Measurements from ENCODE around the gene TRIB2.

Gene TRIB2

GRCh38 chr2:12771154-12771553 is 54.4 kb downstream of the TRIB2 start:
- no peak for DNase-seq (ENCODE audit: extremely low read depth in 1 of 2, low read depth in 1 of 2)

- no peak for DNase-seq (ENCODE audit: extremely low read depth in 1 of 2, low read depth in 1 of 2)
Observed at GRCh38 chr2:12773586-12774394, 57.1 kb downstream of the TRIB2 start.

- no peak for DNase-seq (ENCODE audit: extremely low read depth in 1 of 2, low read depth in 1 of 2)
Observed at GRCh38 chr2:12774395-12774727, 57.6 kb downstream of the TRIB2 start.

DNA sequence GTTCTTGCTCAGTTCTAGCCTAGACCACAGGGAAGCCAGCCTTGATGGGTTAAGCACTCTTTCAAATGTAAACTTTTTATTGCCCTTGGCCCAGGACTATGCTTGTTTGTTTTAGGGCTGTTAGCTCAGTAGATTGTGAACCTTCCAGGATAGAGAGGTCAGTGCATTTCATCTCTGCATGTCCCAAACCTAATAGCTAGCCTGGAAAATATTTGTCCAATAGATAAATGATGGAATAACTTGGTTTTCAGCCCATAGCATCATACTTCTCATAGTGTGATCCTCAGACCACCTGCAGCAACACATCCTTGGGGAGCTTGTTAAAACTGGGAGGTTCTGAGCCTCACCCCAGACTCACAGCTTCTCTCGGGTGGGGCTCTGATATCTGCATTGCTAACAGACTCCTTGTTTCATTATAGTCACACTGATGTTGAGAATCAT is 59.8 kb downstream of the TRIB2 start:
- DNase-seq (ENCODE audit: extremely low read depth in 1 of 2, low read depth in 1 of 2) = no peak

- DNase-seq (ENCODE audit: extremely low read depth in 1 of 2, low read depth in 1 of 2) = no peak
Observed at GRCh38 chr2:12778369-12778768, 61.6 kb downstream of the TRIB2 start.

DNA sequence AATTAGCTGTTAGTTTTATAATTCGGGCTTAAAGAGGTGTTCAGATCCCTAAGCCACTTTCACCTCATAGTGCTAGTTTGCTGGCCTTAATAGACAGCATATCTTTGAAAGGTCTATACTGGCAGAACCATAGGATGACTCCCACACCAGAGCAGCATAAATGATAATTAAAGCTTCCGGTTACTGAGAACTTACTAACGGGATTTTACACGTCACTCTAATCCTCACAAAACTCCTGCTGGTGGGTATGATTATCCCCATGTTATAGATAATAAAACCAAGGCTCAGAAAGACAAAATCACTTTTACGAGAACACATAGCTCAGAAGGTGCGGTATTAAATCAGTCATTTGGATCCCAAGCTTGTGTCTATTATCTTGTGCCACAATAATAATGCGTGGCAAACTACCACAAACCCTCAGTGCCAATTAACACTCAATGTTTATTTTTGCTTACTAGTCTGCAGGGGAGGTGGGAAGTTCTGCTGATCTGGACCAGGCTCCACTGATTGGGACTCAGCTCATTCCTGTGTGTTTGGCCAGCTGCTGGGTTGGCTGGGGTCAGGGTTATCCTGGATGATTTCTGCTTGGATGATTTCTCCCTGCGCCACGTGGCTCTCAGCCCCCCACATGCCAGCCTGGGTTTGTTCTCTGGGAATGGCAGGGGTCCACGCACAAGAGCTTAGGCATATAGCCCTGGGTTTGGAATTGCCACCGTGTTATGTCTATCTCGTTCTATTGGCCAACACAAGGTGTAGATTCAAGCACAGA is 62.3 kb downstream of the TRIB2 start:
- no peak for DNase-seq (ENCODE audit: extremely low read depth in 1 of 2, low read depth in 1 of 2)

GRCh38 chr2:12781329-12781728 is 64.6 kb downstream of the TRIB2 start:
- no peak for DNase-seq (ENCODE audit: extremely low read depth in 1 of 2, low read depth in 1 of 2)

DNA sequence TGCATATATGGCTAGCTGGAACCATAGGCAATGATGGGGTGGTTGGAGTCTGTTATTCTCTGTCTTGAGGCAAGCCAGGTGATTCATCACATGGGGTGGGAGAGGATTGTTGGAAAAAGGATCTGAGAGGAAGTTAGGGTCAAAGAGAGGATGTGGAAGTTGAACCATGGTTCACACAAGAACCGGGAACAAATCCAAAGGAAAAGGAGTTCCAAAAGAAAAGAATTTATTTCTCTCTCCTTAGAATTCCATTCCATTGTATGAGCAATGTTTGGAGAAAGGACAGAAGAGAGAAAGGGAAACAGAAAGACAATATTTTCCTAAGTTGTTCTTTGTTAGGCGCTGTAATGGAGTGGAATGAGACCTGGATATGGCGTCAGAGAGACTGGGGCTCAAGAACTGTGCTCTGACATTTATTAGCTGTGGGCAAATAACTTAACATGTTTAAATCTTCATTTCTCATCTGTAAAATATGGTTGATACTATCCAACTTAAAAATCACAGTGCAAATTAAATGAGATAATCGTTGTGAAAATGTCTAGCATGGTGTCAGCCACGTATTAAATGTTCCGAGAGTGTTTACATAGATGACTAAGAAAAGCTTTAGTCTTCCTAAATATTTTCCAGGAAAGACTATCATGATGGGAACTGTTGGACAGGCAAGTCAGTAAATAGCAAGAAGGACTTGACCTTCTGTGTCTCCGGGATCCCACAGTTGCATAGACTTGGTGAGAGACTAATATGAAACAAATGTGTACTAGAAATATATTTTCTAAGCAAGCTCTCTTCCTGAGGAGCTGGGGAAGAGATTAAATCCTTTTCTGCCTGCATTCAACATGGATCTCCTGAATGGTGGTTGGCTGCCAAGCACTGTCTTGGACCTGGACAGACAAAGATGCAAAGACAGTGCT is 71.4 kb downstream of the TRIB2 start:
- DNase-seq (ENCODE audit: extremely low read depth in 1 of 2, low read depth in 1 of 2) = no peak

- no peak for DNase-seq (ENCODE audit: extremely low read depth in 1 of 2, low read depth in 1 of 2)
Observed at GRCh38 chr2:12791906-12792305, 75.2 kb downstream of the TRIB2 start.
